HEK293 (cell line): ENCODE measurements around the gene PTPRG.

ENCODE experiments used
- CTCF ChIA-PET: fragments of 350-600 bp; formaldehyde crosslinking; extraction: SDS; loops from one replicate; lab custom pipeline; 2021; ENCODE audit warnings: antibody characterized with exemption; lab: Yijun Ruan, JAX
- POLR2A ChIA-PET: fragments of 300-600 bp; formaldehyde crosslinking; extraction: SDS; loops from one replicate; lab custom pipeline; 2020; ENCODE audit warnings: antibody characterized with exemption, inconsistent platforms; lab: Yijun Ruan, JAX
- H3K27ac ChIP-seq: fragments of 200-500 bp; sonication (Bioruptor generic); 2 replicates; pipeline ENCODE4 v1.5.1; 2014; ENCODE audit warnings: low read depth, low read length, control low read depth, inconsistent platforms; ENCODE audit errors: extremely low read depth
- H3K36me3 ChIP-seq, 2 experiments: fragments of 200-500 bp in 1 of 2; sonication (Bioruptor generic) in 1 of 2; 1 replicate in 1 of 2; 2 replicates in 1 of 2; pipeline ENCODE4 v1.5.1; 2014 to 2017; ENCODE audit warnings: inconsistent platforms in 2 of 2, low read length in 2 of 2; ENCODE audit not compliant: control insufficient read depth in 2 of 2, insufficient read depth in 1 of 2
- H3K4me1 ChIP-seq: fragments of 200-500 bp; sonication (Bioruptor generic); 2 replicates; pipeline ENCODE4 v1.5.1; 2014; ENCODE audit warnings: mild to moderate bottlenecking, low read length, inconsistent platforms; ENCODE audit not compliant: control insufficient read depth, insufficient read depth
- H3K4me3 ChIP-seq: 2 replicates; pipeline ENCODE4 v1.5.1; 2011; ENCODE audit warnings: low read depth, mild to moderate bottlenecking, control low read depth, low read length, moderate library complexity
- H3K9me3 ChIP-seq: fragments of 200-500 bp; sonication (Bioruptor generic); 2 replicates; pipeline ENCODE4 v1.5.1; 2014; ENCODE audit warnings: low read depth, low read length, inconsistent platforms; ENCODE audit not compliant: control insufficient read depth, insufficient read depth
- BCL11A ChIP-seq: fragments of 450-650 bp; formaldehyde crosslinking; IDR thresholded peaks from 2 replicates; pipeline ENCODE4 v1.5.1; 2016; ENCODE audit warnings: low read depth, missing biosample characterization, missing genetic modification characterization
- KLF16 ChIP-seq: fragments of 450-650 bp; formaldehyde crosslinking; IDR thresholded peaks from 2 replicates; pipeline ENCODE4 v1.5.1; 2017; ENCODE audit warnings: missing biosample characterization, missing genetic modification characterization
- MYNN ChIP-seq: fragments of 450-650 bp; formaldehyde crosslinking; IDR thresholded peaks from 2 replicates; pipeline ENCODE4 v1.5.1; 2016; ENCODE audit warnings: missing biosample characterization, missing genetic modification characterization, borderline replicate concordance
- SP2 ChIP-seq: fragments of 450-650 bp; formaldehyde crosslinking; IDR thresholded peaks from 2 replicates; pipeline ENCODE4 v1.5.1; 2016; ENCODE audit warnings: missing biosample characterization, missing genetic modification characterization
- TRIM28 ChIP-seq: IDR thresholded peaks from 2 replicates; pipeline ENCODE4 v1.6.1; 2011; ENCODE audit warnings: low read length, control low read depth, borderline replicate concordance
- YY1 ChIP-seq: fragments of 450-650 bp; formaldehyde crosslinking; IDR thresholded peaks from 2 replicates; pipeline ENCODE4 v1.5.1; 2018; ENCODE audit warnings: missing biosample characterization, missing genetic modification characterization
- ZBTB17 ChIP-seq: fragments of 450-650 bp; formaldehyde crosslinking; IDR thresholded peaks from 2 replicates; pipeline ENCODE4 v1.5.1; 2016; ENCODE audit warnings: missing biosample characterization, missing genetic modification characterization
- ZNF140 ChIP-seq: fragments of 450-650 bp; formaldehyde crosslinking; IDR thresholded peaks from 2 replicates; pipeline ENCODE4 v1.5.1; 2016; ENCODE audit warnings: missing biosample characterization, missing genetic modification characterization
- ZNF157 ChIP-seq: fragments of 450-650 bp; formaldehyde crosslinking; IDR thresholded peaks from 2 replicates; pipeline ENCODE4 v1.5.1; 2016; ENCODE audit warnings: missing biosample characterization, missing genetic modification characterization
- ZNF19 ChIP-seq: fragments of 450-650 bp; formaldehyde crosslinking; IDR thresholded peaks from 2 replicates; pipeline ENCODE4; 2016; ENCODE audit warnings: missing biosample characterization, missing genetic modification characterization, low read depth
- ZNF221 ChIP-seq: fragments of 450-650 bp; formaldehyde crosslinking; IDR thresholded peaks from 2 replicates; pipeline ENCODE4 v1.5.1; 2017; ENCODE audit warnings: missing biosample characterization, missing genetic modification characterization, borderline replicate concordance
- ZNF23 ChIP-seq: fragments of 450-650 bp; formaldehyde crosslinking; IDR thresholded peaks from 2 replicates; pipeline ENCODE4 v1.5.1; 2016; ENCODE audit warnings: missing biosample characterization, missing genetic modification characterization, borderline replicate concordance
- ZNF266 ChIP-seq: fragments of 450-650 bp; formaldehyde crosslinking; IDR thresholded peaks from 2 replicates; pipeline ENCODE4 v1.5.1; 2016; ENCODE audit warnings: missing biosample characterization, missing genetic modification characterization, low read depth
- ZNF391 ChIP-seq: fragments of 450-650 bp; formaldehyde crosslinking; IDR thresholded peaks from 2 replicates; pipeline ENCODE4 v1.5.1; 2016; ENCODE audit warnings: low read depth, missing biosample characterization, missing genetic modification characterization, borderline replicate concordance
- ZNF514 ChIP-seq: fragments of 450-650 bp; formaldehyde crosslinking; IDR thresholded peaks from 2 replicates; pipeline ENCODE4 v1.5.1; 2016; ENCODE audit warnings: missing biosample characterization, missing genetic modification characterization
- ZNF548 ChIP-seq: fragments of 450-650 bp; formaldehyde crosslinking; IDR thresholded peaks from 2 replicates; pipeline ENCODE4 v1.5.1; 2016; ENCODE audit warnings: missing biosample characterization, missing genetic modification characterization
- ZNF555 ChIP-seq: fragments of 450-650 bp; formaldehyde crosslinking; conservative IDR thresholded peaks from 2 replicates; pipeline ENCODE4 v1.5.1; 2017; ENCODE audit warnings: missing biosample characterization, mild to moderate bottlenecking, missing genetic modification characterization, inconsistent platforms
- ZNF701 ChIP-seq: fragments of 450-650 bp; formaldehyde crosslinking; IDR thresholded peaks from 2 replicates; pipeline ENCODE4 v1.5.1; 2016; ENCODE audit warnings: missing biosample characterization, missing genetic modification characterization
- TF ChIP-seq, protein P1 (sequence below): fragments of 450-650 bp; formaldehyde crosslinking; IDR thresholded peaks from 2 replicates; pipeline ENCODE4 v1.5.1; 2017; ENCODE audit warnings: missing biosample characterization, missing genetic modification characterization
- TF ChIP-seq, protein P2 (sequence below): fragments of 450-650 bp; IDR thresholded peaks from 2 replicates; pipeline ENCODE4 v1.5.1; 2018; ENCODE audit warnings: missing biosample characterization, missing genetic modification characterization
- TF ChIP-seq, protein P3 (sequence below): IDR thresholded peaks from 2 replicates; pipeline ENCODE4 v1.6.1; 2011; ENCODE audit warnings: mild to moderate bottlenecking, low read depth, low read length, borderline replicate concordance
- TF ChIP-seq, protein P4 (sequence below): fragments of 450-650 bp; formaldehyde crosslinking; IDR thresholded peaks from 2 replicates; pipeline ENCODE4 v1.5.1; 2016; ENCODE audit warnings: missing biosample characterization, missing genetic modification characterization
- TF ChIP-seq, protein P5 (sequence below): fragments of 450-650 bp; formaldehyde crosslinking; IDR thresholded peaks from 2 replicates; pipeline ENCODE4 v1.5.1; 2016; ENCODE audit warnings: missing biosample characterization, missing genetic modification characterization
- TF ChIP-seq, protein P6 (sequence below): fragments of 450-650 bp; formaldehyde crosslinking; IDR thresholded peaks from 2 replicates; pipeline ENCODE4 v1.5.1; 2016; ENCODE audit warnings: missing biosample characterization, missing genetic modification characterization

Gene PTPRG

DNA sequence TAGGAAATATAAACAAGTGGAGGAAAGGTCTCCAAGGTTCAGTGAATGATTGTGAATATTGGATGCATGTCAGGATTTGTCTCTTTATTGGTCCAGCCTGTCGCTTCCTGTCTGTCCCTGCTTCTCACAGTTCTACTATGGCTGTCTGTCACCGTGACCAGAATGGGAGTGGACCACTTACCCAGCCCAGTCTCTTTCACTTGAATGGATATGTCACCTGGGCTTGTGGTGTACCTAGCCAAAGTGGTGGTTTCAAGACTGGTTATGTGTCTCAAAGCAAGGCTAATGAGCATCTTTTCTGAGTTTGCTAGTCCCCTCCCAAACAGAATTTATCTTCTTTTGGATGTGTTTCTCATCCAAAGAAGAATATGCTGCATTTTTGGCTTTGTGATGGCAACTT, 231.7 kb downstream of the PTPRG start (continued):
- TF ChIP-seq, protein P1, sequence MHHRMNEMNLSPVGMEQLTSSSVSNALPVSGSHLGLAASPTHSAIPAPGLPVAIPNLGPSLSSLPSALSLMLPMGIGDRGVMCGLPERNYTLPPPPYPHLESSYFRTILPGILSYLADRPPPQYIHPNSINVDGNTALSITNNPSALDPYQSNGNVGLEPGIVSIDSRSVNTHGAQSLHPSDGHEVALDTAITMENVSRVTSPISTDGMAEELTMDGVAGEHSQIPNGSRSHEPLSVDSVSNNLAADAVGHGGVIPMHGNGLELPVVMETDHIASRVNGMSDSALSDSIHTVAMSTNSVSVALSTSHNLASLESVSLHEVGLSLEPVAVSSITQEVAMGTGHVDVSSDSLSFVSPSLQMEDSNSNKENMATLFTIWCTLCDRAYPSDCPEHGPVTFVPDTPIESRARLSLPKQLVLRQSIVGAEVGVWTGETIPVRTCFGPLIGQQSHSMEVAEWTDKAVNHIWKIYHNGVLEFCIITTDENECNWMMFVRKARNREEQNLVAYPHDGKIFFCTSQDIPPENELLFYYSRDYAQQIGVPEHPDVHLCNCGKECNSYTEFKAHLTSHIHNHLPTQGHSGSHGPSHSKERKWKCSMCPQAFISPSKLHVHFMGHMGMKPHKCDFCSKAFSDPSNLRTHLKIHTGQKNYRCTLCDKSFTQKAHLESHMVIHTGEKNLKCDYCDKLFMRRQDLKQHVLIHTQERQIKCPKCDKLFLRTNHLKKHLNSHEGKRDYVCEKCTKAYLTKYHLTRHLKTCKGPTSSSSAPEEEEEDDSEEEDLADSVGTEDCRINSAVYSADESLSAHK (tag by site-specific recombination), result no peak
- TF ChIP-seq TRIM28 (no peak), ZNF221 (tag by site-specific recombination) (no peak)

DNA sequence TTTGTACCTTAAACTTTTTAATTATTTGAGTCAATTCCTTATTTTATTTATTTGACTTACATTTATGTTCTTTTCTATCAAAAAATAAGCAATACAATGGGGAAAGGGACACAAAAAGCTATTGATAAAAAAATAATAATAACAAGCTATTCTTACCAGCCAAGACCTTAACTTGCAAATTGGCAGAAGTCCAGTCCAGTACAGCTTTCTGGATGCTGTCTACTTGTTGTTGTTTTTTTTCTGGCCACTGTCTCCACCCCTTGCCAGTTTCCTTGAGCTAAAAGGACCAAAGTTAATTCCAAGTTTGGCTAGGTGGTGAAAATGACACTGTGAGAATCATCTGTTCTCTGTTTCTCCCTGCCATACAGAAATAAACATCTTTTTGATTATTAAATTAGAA, 232.2 kb downstream of the PTPRG start:
- ChIA-PET CTCF (interaction anchor here (0.7 kb wide), 1 partner anchor 258 kb away, joined by 3 read pairs; no protein-coding TSS in a partner anchor), POLR2A (no interaction called here)
- Histone ChIP-seq H3K4me3 (no peak overlapping the region), H3K36me3 (no peaks in the 10 kb centered on the region), H3K4me1 (peaks cover 3% of the 10 kb centered on the region; the same call in 1 of the 2 replicates), H3K27ac (no peak overlapping the region), H3K9me3 (no peaks in the 10 kb centered on the region)
- no peak for TF ChIP-seq ZNF19 (tag by site-specific recombination)
- TF ChIP-seq YY1 (tag by site-specific recombination), result no peak
- no peak for TF ChIP-seq SP2 (tag by site-specific recombination)
- no peak for TF ChIP-seq ZNF555 (tag by site-specific recombination)
- no peak for TF ChIP-seq ZNF514
- no peak for TF ChIP-seq ZNF157
- TF ChIP-seq ZNF701 (tag by site-specific recombination), result no peak

DNA sequence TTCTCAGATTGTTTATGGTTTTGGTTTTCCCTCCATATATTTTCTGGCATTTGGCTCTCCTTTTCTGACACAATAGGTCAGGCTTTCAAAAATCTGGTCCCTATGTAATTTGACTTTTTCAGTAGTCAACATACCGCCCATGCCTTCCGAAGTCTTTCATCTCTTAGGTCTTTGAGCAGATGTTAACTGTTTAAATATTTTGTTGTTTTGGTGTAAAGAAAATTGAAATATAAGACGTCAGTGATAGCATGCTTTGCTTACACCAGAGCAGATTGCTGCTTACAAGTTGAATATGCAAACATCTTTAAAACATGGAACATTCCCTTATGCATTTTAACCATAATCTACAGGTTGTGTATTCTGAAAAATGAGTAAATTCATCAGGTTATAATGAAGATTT, 233.0 kb downstream of the PTPRG start:
- ChIA-PET POLR2A (no interaction called here), CTCF (no interaction called here)
- Histone ChIP-seq H3K4me1 (peaks cover 3% of the 10 kb centered on the region; the same call in 1 of the 2 replicates), H3K4me3 (no peak overlapping the region), H3K9me3 (no peaks in the 10 kb centered on the region), H3K36me3 (no peaks in the 10 kb centered on the region), H3K27ac (no peak overlapping the region)
- TF ChIP-seq, protein P2, sequence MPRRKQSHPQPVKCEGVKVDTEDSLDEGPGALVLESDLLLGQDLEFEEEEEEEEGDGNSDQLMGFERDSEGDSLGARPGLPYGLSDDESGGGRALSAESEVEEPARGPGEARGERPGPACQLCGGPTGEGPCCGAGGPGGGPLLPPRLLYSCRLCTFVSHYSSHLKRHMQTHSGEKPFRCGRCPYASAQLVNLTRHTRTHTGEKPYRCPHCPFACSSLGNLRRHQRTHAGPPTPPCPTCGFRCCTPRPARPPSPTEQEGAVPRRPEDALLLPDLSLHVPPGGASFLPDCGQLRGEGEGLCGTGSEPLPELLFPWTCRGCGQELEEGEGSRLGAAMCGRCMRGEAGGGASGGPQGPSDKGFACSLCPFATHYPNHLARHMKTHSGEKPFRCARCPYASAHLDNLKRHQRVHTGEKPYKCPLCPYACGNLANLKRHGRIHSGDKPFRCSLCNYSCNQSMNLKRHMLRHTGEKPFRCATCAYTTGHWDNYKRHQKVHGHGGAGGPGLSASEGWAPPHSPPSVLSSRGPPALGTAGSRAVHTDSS (tag by site-specific recombination), result no peak
- TF ChIP-seq, protein P3, sequence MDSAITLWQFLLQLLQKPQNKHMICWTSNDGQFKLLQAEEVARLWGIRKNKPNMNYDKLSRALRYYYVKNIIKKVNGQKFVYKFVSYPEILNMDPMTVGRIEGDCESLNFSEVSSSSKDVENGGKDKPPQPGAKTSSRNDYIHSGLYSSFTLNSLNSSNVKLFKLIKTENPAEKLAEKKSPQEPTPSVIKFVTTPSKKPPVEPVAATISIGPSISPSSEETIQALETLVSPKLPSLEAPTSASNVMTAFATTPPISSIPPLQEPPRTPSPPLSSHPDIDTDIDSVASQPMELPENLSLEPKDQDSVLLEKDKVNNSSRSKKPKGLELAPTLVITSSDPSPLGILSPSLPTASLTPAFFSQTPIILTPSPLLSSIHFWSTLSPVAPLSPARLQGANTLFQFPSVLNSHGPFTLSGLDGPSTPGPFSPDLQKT, result no peak
- no peak for TF ChIP-seq ZNF23 (tag by site-specific recombination)
- no peak for TF ChIP-seq ZNF548 (tag by site-specific recombination)
- no peak for TF ChIP-seq ZNF266
- TF ChIP-seq, protein P4, sequence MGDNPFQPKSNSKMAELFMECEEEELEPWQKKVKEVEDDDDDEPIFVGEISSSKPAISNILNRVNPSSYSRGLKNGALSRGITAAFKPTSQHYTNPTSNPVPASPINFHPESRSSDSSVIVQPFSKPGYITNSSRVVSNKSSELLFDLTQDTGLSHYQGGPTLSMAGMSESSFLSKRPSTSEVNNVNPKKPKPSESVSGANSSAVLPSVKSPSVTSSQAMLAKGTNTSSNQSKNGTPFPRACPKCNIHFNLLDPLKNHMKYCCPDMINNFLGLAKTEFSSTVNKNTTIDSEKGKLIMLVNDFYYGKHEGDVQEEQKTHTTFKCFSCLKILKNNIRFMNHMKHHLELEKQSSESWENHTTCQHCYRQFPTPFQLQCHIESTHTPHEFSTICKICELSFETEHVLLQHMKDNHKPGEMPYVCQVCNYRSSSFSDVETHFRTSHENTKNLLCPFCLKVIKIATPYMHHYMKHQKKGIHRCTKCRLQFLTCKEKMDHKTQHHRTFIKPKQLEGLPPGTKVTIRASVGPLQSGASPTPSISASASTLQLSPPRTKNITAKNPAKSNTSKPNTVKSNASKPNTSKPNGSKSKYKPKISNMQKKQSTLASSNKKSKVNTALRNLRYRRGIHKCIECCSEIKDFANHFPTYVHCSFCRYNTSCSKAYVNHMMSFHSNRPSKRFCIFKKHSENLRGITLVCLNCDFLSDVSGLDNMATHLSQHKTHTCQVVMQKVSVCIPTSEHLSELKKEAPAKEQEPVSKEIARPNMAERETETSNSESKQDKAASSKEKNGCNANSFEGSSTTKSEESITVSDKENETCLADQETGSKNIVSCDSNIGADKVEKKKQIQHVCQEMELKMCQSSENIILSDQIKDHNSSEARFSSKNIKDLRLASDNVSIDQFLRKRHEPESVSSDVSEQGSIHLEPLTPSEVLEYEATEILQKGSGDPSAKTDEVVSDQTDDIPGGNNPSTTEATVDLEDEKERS (tag by site-specific recombination), result no peak
- TF ChIP-seq MYNN (tag by site-specific recombination), result no peak
- TF ChIP-seq, protein P5, sequence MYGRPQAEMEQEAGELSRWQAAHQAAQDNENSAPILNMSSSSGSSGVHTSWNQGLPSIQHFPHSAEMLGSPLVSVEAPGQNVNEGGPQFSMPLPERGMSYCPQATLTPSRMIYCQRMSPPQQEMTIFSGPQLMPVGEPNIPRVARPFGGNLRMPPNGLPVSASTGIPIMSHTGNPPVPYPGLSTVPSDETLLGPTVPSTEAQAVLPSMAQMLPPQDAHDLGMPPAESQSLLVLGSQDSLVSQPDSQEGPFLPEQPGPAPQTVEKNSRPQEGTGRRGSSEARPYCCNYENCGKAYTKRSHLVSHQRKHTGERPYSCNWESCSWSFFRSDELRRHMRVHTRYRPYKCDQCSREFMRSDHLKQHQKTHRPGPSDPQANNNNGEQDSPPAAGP (tag by site-specific recombination), result no peak
- no peak for TF ChIP-seq ZNF391 (tag by site-specific recombination)
- no peak for TF ChIP-seq BCL11A (tag by site-specific recombination)
- TF ChIP-seq ZBTB17 (tag by site-specific recombination), result no peak
- no peak for TF ChIP-seq ZNF221 (tag by site-specific recombination)
- TF ChIP-seq SP2 (tag by site-specific recombination), result no peak
- no peak for TF ChIP-seq ZNF140 (tag by site-specific recombination)
- no peak for TF ChIP-seq KLF16 (tag by site-specific recombination)
- TF ChIP-seq, protein P6, sequence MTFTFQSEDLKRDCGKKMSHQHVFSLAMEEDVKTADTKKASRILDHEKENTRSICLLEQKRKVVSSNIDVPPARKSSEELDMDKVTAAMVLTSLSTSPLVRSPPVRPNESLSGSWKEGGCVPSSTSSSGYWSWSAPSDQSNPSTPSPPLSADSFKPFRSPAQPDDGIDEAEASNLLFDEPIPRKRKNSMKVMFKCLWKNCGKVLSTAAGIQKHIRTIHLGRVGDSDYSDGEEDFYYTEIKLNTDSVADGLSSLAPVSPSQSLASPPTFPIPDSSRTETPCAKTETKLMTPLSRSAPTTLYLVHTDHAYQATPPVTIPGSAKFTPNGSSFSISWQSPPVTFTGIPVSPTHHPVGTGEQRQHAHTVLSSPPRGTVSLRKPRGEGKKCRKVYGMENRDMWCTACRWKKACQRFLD, result no peak
